Activated T-cell treated with anti-CD3 and anti-CD28 coated beads, Interleukin-2, amount 50 U/mL, for 24 hours (primary cell): Measurements from ENCODE around the gene TLX1.
"Not testable (repeated sequence)": the region's sequence is repeated elsewhere in the genome, so short reads cannot be mapped to it uniquely, and the experiment has no call there.

Source experiments
- DNase-seq: peaks from one replicate; pipeline ENCODE4 v3.0.0-alpha.2; 2020
- H3K27ac Mint-ChIP-seq: 2 replicates; pipeline ENCODE4 v1.8.0; 2020; ENCODE audit warnings: mild to moderate bottlenecking, mixed read lengths
- H3K27me3 Mint-ChIP-seq: 2 replicates; pipeline ENCODE4 v1.8.0; 2020; ENCODE audit warnings: mixed read lengths
- H3K36me3 Mint-ChIP-seq: 2 replicates; pipeline ENCODE4 v1.8.0; 2020; ENCODE audit warnings: low read depth, mixed read lengths
- H3K4me1 Mint-ChIP-seq: 2 replicates; pipeline ENCODE4 v1.8.0; 2020; ENCODE audit warnings: low read depth, mixed read lengths
- H3K4me3 Mint-ChIP-seq: 2 replicates; pipeline ENCODE4 v1.8.0; 2020; ENCODE audit warnings: mild to moderate bottlenecking, moderate library complexity, mixed read lengths
- H3K9me3 Mint-ChIP-seq: 2 replicates; pipeline ENCODE4 v1.8.0; 2020; ENCODE audit warnings: mixed read lengths

The TLX1 gene

DNA sequence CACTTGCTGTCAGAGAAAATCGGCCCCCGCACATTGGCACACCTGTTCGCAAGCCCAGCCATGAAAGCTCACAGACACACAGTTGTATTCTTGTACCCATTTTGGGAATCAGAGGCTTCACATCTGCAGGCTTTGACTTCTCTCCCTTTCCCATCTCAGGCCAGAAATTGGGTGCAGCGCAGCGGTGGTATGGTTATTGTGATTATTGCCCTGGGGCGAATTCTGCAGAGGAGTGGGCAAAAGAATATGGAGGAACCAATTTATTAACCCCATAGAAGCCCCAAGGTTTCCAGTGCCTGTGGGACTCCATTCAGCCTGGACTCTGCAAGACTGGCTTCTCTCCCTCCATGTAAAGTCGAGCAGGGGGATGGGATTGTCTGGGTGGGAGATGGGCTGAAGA is 14.0 kb downstream of the TLX1 start:
- H3K9me3 Mint-ChIP-seq: no peaks in the 10 kb centered on the region
- DNase-seq: no peak
- H3K4me1 Mint-ChIP-seq: peaks cover 15% of the 10 kb centered on the region
- no peak overlapping the region for H3K4me3 Mint-ChIP-seq
- peaks cover 97% of the 10 kb centered on the region for H3K27me3 Mint-ChIP-seq
- H3K27ac Mint-ChIP-seq: no peak overlapping the region
- no peaks in the 10 kb centered on the region for H3K36me3 Mint-ChIP-seq

DNA sequence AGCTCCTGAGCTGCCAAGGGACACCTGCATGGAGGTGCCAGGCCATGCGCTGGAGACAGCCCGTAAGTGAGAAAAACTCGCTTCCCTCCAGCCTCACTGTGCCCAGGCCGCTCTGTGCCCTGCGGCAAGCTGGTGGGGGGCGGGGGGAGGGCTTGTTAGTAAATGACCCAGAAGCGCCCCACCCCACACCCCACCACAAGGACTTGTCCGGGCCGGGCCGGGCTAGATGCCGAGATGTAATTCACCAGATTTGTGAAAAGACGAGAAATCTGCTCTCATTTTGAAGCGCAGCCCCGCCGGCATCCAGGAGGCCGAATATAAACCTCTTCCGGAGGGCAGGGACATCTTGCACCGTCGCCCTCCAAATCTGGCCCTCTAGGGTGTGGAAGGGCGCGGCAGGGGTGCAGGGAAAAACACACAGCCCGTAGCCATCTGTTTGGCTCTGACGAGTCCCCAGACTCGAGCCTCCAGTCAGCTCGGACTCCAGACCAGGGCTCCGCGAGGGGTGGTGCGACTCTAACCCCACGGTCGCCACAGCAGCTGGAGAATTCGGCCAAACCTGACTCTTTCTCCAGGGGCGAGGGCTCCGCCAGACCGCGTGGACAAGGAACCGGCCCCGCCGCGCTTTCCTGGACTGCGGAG is 14.8 kb downstream of the TLX1 start:
- H3K4me3 Mint-ChIP-seq: no peak overlapping the region
- no peaks in the 10 kb centered on the region for H3K9me3 Mint-ChIP-seq
- no peaks in the 10 kb centered on the region for H3K36me3 Mint-ChIP-seq
- H3K27me3 Mint-ChIP-seq: peaks cover 97% of the 10 kb centered on the region
- H3K27ac Mint-ChIP-seq: no peak overlapping the region
- peaks cover 10% of the 10 kb centered on the region for H3K4me1 Mint-ChIP-seq
- no peak for DNase-seq

DNA sequence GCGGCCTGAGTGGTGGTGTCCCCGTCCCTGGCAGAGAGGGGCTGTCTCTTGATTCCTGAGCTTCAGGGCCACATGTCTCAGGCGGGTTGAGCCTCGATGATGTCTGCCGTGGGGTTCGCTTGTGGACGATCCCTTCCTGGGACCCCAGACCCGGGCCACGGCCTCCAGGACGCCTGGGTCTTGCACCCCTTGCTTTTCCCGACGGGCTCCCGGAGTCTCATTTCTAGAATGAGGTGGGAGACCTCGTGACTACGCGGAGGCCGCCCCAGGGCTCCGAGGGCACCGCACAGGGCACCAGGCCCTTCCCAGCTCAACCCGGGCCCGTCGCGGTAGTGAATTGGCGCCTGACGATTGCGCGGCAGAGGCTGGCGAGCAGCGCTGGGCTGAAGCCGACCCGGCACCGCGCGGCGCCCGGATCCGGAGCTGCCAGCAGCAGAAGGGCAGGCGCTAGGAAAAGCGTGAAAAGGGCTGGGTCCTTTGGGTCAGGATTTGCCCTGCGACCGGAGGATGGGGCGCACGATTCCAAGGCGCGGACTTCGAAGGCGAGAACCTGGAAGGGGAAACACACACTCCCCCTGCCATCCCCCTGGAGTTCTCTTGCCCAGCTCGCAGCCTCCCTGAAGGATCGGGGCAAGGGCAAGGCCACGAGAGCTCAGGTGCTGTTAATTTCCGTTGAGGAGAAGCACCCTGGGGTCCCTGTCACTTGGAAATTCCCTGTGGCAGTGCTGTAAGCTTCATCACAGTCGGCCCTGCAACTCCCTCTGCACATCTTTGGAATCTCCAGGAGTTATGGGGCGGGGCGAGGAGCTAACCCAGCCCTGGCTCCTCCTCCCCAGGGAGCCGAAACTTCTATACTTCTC is 15.5 kb downstream of the TLX1 start:
- Mint-ChIP-seq H3K4me1 (peaks cover 10% of the 10 kb centered on the region), H3K27me3 (peaks cover 97% of the 10 kb centered on the region), H3K9me3 (no peaks in the 10 kb centered on the region), H3K36me3 (no peaks in the 10 kb centered on the region), H3K27ac (no peak overlapping the region), H3K4me3 (no peak overlapping the region)
- no peak for DNase-seq

DNA sequence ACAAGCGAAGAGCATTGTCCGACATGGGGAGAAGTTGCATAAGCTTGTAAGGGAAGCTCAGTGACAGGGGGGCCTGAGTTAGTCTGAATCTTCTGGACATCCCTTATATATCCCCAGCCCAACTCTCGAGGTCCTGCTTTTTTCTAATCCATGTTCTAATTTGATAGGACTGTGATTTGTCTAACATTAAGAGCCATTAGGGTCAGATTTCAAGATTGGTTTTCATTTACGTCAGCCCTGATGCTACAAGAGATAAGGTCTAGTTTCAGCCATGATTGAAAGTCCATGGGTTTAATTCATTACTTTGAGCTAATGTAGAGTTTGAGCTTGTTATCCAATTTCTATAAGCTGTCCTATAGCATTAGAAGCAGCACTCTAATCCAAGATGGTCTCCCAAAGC is 20.3 kb downstream of the TLX1 start:
- Mint-ChIP-seq H3K4me3 (no peak overlapping the region), H3K36me3 (no peaks in the 10 kb centered on the region), H3K27ac (no peak overlapping the region), H3K4me1 (peaks cover 2% of the 10 kb centered on the region), H3K27me3 (peaks cover 81% of the 10 kb centered on the region), H3K9me3 (no peaks in the 10 kb centered on the region)
- DNase-seq: no peak

DNA sequence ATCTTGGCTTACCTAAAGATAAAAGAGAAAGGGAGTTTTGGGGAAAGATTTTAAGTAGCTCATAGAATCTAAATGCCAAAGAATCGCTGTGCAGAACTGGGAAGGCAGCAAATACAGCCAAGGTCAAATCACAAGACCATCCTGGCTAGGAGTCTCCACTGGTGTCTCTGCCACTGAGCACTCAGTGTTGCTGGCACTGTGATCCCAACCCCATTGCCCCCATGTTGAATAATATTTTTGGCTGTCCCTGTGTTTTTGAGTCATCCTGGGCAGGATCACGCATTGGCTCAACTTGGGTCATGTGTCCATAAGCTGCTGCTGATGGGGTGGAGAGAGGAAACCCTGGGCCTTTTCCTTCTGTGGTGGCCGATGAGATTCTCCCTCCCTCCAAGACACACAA is 21.2 kb downstream of the TLX1 start:
- H3K4me1 Mint-ChIP-seq: no peaks in the 10 kb centered on the region
- H3K9me3 Mint-ChIP-seq: no peaks in the 10 kb centered on the region
- peaks cover 79% of the 10 kb centered on the region for H3K27me3 Mint-ChIP-seq
- H3K36me3 Mint-ChIP-seq: no peaks in the 10 kb centered on the region
- no peak overlapping the region for H3K4me3 Mint-ChIP-seq
- DNase-seq: no peak
- H3K27ac Mint-ChIP-seq: no peak overlapping the region

DNA sequence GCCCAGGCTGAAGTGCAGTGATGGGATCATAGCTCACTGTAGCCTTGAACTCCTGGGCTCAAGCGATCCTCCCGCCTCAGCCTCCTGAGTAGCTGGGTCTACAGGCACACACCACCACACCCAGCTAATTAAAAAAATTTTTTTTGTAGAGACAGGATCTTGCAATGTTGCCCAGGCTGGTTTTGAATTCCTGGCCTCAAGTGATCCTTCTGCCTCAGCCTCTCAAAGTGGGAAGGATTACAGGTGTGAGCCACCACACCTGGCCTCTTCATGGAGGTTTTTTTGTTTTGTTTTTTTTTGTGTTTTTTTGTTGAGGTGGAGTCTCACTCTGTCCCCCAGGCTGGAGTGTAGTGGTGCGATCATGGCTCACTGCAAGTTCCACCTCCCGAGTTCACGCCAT is 23.4 kb downstream of the TLX1 start:
- H3K4me3 Mint-ChIP-seq, H3K9me3 Mint-ChIP-seq, H3K27ac Mint-ChIP-seq, H3K4me1 Mint-ChIP-seq, DNase-seq, H3K36me3 Mint-ChIP-seq: not testable (repeated sequence)
- peaks cover 71% of the 10 kb centered on the region for H3K27me3 Mint-ChIP-seq

DNA sequence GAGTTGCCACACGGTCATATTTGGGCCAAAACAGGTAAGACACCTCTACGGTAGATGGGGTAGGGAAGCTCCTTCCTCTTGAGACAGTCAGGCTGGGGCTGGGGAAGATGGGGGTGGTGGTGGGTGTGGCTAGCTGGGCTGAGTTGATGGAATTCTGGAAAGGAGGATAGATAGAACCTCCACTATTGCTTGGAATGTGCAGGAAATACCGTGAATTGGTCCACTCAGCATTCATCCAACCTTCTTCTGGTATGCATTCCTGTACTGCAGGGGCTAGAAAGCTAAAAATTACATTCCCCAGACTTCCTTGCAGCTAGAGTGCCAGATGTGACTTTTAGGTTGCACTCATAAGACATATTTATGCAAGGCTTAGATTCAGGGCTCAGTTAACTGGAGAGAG is 24.8 kb downstream of the TLX1 start:
- DNase-seq: no peak
- peaks cover 69% of the 10 kb centered on the region for H3K27me3 Mint-ChIP-seq
- H3K9me3 Mint-ChIP-seq: no peaks in the 10 kb centered on the region
- H3K27ac Mint-ChIP-seq: no peak overlapping the region
- H3K4me1 Mint-ChIP-seq: no peaks in the 10 kb centered on the region
- H3K4me3 Mint-ChIP-seq: no peak overlapping the region
- H3K36me3 Mint-ChIP-seq: no peaks in the 10 kb centered on the region

DNA sequence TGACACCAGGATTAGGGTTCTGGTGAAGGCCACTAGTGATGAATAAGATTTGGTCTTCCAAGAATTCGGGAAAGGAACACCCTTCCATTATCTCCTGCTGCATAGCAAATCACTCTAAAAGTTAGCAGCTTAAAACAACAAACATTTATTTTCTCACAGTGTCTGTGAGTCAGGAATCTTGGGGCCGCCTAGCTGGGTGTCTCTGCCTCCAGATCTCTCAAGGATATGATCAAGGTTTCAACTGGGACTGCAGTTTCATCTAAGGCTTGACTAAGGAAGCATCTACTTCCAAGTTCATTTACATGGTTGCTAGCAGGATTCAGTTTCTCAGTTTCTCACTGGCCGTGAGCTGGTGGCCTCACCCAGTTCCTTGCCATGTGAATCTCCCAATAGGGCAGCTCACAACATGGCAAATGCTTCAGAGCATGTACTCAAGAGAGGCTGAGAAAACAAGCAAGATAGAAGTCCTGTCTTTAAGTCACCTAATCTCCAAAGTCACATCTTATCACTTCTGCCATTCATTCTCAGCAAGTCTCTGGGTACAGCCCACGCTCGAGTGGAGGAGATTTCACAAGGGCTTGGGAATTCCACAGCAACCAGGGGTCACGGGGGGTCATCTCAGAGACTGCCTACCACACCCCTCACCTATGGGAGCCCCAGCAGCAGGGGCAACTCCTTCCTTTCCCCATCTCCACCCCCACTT is 26.8 kb downstream of the TLX1 start:
- Mint-ChIP-seq H3K9me3 (no peaks in the 10 kb centered on the region), H3K36me3 (no peaks in the 10 kb centered on the region), H3K4me3 (no peak overlapping the region), H3K4me1 (peaks cover 8% of the 10 kb centered on the region), H3K27ac (no peak overlapping the region), H3K27me3 (peaks cover 70% of the 10 kb centered on the region)
- no peak for DNase-seq

DNA sequence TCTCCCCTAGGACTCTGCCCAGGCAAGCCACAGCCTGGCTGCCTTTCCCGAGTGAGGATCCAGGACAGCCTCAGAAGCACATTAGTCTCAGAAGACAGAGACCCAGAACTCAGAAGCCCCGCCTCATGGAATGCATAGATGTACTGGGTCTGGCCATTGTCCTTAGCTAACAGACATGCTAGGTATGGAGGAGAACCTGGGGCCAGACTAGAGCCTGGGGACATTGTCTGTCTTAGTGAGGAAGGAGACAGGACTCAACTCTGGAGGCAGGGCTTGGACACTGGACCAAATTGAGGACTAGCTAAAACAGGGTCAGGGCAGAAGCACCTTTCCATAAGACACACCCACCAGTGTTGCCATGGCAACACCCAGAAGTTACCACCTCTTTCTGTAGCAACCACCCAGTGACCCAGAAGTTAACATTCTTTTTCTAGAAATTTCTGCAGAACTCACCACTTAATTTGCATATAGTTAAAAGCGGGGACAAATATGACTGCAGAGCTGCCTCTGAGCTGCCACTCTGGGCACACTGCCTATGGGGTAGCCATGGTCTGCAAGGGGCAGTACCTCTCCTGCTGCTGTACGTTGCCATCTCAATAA is 27.5 kb downstream of the TLX1 start:
- Mint-ChIP-seq H3K27me3 (peaks cover 72% of the 10 kb centered on the region), H3K9me3 (no peaks in the 10 kb centered on the region), H3K4me1 (peaks cover 8% of the 10 kb centered on the region), H3K27ac (no peak overlapping the region), H3K4me3 (no peak overlapping the region), H3K36me3 (no peaks in the 10 kb centered on the region)
- no peak for DNase-seq

DNA sequence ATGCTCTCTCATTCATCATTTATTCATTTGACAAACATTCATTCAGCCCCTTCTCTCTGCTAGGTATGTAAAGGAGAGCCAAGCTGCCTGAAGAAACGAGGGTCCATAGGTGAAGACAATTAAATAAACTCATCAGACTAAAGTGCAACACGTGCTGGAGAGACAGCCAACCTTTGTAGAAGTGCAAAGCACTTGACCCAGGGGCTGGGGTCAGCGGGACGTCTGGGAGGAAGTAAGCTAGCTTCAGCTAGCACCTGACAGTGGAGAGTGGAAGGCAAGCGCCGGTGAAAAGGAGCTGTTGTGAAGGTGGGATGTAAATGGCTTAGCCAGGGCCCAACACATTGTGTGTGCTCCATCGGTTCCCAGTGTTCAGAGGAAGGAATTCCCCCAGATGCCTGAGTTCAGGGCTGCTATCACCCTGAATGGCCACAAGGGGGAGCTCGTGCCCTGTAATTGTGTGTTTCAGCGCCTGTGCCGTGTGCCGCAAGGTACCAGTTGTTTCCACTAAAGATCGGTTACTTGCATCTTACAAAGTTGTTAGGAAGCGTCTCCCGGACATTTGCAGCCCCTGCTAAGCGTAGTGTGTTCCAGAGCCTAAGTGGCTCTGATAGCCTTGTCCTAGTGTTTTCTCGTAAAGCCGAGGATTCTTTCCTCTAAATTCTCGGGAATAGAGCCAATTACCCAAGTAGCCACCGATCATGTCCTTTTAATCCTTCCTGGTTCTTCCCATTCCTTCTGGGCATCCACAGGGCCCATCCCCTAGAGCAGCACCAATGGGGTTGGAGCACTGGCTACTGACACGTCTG is 30.6 kb downstream of the TLX1 start:
- Mint-ChIP-seq H3K27me3 (peaks cover 78% of the 10 kb centered on the region), H3K9me3 (no peaks in the 10 kb centered on the region), H3K36me3 (no peaks in the 10 kb centered on the region), H3K27ac (no peak overlapping the region), H3K4me1 (peaks cover 8% of the 10 kb centered on the region), H3K4me3 (peak overlapping the region; percentile 21)
- DNase-seq: peak; percentile 72

DNA sequence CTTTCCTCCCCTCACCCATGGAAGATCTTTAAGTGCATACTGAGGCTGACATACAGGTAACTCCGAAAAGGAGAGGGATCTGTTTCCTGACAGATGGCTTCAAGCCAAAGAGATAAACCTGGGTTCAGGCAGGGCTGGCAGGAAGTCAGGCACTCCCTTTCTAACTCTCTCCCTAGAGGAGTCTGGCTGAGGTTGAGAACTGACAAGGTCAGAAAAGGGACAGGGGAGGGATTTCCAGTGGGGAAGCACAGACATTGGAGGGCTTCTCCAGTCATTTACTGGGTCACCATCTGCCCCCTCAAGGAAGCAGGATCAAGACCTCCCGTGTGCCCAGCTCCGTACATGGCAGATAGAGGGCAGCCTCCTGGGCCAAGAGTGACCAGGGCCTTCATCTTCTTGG is 31.6 kb downstream of the TLX1 start:
- H3K9me3 Mint-ChIP-seq: no peaks in the 10 kb centered on the region
- H3K27me3 Mint-ChIP-seq: peaks cover 83% of the 10 kb centered on the region
- no peak for DNase-seq
- H3K36me3 Mint-ChIP-seq: no peaks in the 10 kb centered on the region
- no peak overlapping the region for H3K4me3 Mint-ChIP-seq
- peaks cover 8% of the 10 kb centered on the region for H3K4me1 Mint-ChIP-seq
- H3K27ac Mint-ChIP-seq: no peak overlapping the region

DNA sequence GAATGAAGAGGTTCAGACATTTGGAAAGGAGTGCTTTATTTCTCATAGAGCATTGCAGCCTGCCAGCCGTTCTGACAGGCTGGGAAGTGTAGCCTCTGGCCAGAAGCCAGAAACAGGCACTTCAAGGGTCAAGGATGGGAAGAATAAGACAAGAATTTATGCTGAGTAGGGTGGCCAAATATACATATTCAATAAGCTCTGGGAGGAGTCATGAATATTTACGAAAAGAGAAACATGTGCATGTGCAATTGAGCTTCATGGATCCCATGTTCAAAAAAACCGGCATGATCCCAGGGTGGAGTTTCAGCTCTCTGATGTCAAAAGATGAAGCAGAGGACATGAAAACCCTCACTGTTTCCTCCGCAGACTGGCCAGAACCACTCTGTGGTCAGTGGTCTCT is 32.9 kb downstream of the TLX1 start:
- Mint-ChIP-seq H3K9me3 (no peaks in the 10 kb centered on the region), H3K27me3 (peaks cover 84% of the 10 kb centered on the region), H3K27ac (no peak overlapping the region), H3K4me1 (peaks cover 8% of the 10 kb centered on the region), H3K4me3 (no peak overlapping the region), H3K36me3 (no peaks in the 10 kb centered on the region)
- DNase-seq: no peak

DNA sequence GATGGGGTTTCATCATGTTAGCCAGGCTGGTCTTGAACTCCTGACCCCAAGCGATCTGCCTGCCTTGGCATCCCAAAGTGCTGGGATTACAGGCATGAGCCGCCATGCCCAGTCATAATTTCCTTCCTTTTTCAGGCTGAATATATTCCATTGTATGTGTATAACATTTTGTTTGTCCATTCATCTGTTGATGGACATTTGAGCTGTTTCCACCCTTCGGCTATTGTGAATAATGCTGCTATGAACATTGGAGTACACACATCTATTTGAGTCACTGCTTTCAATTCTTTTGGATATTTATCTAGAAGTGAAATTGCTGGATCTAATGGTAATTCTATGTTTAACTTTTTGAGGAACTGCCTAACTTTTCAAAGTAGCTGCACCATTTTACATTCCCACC is 34.6 kb downstream of the TLX1 start:
- Mint-ChIP-seq H3K9me3 (no peaks in the 10 kb centered on the region), H3K36me3 (no peaks in the 10 kb centered on the region), H3K4me3 (no peak overlapping the region), H3K27ac (no peak overlapping the region), H3K4me1 (peaks cover 8% of the 10 kb centered on the region), H3K27me3 (peaks cover 75% of the 10 kb centered on the region)
- DNase-seq: no peak

DNA sequence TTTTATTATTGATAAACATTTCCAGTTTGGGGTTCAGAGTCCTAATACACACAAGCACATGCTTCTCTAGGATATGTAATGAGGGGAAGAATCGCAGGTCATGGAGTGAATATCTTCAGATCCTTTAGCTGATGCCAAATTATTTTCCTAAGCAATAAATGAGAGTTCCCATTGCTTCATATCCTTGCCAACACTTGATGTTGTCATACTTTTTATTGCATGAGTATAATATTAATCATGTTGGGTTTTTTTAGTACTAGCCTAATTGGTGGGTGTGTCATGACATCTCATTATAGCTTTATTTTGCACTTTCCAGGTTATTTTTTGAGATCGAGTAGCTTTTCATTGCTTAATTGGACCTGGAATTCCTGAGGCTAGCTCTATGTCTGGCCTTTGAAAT is 35.3 kb downstream of the TLX1 start:
- Mint-ChIP-seq H3K9me3 (no peaks in the 10 kb centered on the region), H3K4me3 (no peak overlapping the region), H3K36me3 (no peaks in the 10 kb centered on the region), H3K27me3 (peaks cover 73% of the 10 kb centered on the region), H3K4me1 (peaks cover 7% of the 10 kb centered on the region), H3K27ac (no peak overlapping the region)
- DNase-seq: no peak
